Neural cell (in vitro differentiated cells): ENCODE data around the gene IFIT3. TPM values are rescaled to one million over a fixed set of nuclear protein-coding genes. Genes with fewer than 3 reads are reported as not detected.

Experiments used
- H2AFZ ChIP-seq: fragments of 200-600, 300-800 bp; sonication (generic), shearing (Covaris generic); 2 replicates; pipeline ENCODE4 v1.6.0; 2014; ENCODE audit warnings: low read depth, mild to moderate bottlenecking, antibody characterized with exemption, low read length, moderate library complexity
- H3F3A ChIP-seq: fragments of 200-600 bp; shearing (Covaris generic); 2 replicates; pipeline ENCODE4 v1.6.1; 2016; ENCODE audit warnings: mild to moderate bottlenecking, moderate library complexity, mixed read lengths, antibody characterized with exemption, low read length; ENCODE audit not compliant: insufficient read depth, poor library complexity, severe bottlenecking
- H3K27ac ChIP-seq: fragments of 200-600, 300-800 bp; sonication (generic), shearing (Covaris generic); 2 replicates; pipeline ENCODE4 v1.5.1; 2014; ENCODE audit warnings: mild to moderate bottlenecking, low read length, moderate library complexity
- H3K27me3 ChIP-seq: fragments of 300-800, 200-600 bp; sonication (generic), shearing (Covaris generic); 2 replicates; pipeline ENCODE4 v1.6.0; 2014; ENCODE audit warnings: mild to moderate bottlenecking, low read depth, low read length, moderate library complexity; ENCODE audit not compliant: insufficient read depth
- H3K36me3 ChIP-seq: fragments of 300-800, 200-600 bp; sonication (generic), shearing (Covaris generic); 2 replicates; pipeline ENCODE4 v1.5.1; 2014; ENCODE audit warnings: mild to moderate bottlenecking, antibody characterized with exemption, low read length, moderate library complexity; ENCODE audit not compliant: insufficient read depth
- H3K4me2 ChIP-seq: fragments of 300-800, 200-600 bp; sonication (generic), shearing (Covaris generic); 2 replicates; pipeline ENCODE4 v1.6.0; 2014; ENCODE audit warnings: mild to moderate bottlenecking, low read length
- H3K4me3 ChIP-seq: fragments of 300-800, 200-600 bp; sonication (generic), shearing (Covaris generic); 2 replicates; pipeline ENCODE4 v1.5.1; 2014; ENCODE audit warnings: mild to moderate bottlenecking, low read length, moderate library complexity
- H3K79me2 ChIP-seq: fragments of 200-600 bp; shearing (Covaris generic); replicated peaks from 2 replicates; pipeline ENCODE4 v1.6.0; 2014; ENCODE audit warnings: mild to moderate bottlenecking, low read length, moderate library complexity; ENCODE audit not compliant: insufficient read depth
- H3K9ac ChIP-seq: fragments of 300-800, 200-600 bp; sonication (generic), shearing (Covaris generic); 2 replicates; pipeline ENCODE4 v1.6.1; 2016; ENCODE audit warnings: mild to moderate bottlenecking, low read length, mixed read lengths
- H3K9me2 ChIP-seq: fragments of 200-600 bp; shearing (Covaris generic); 2 replicates; pipeline ENCODE4 v1.6.1; 2016; ENCODE audit warnings: mild to moderate bottlenecking, low read length, mixed read lengths; ENCODE audit not compliant: insufficient read depth
- H3K9me3 ChIP-seq: fragments of 200-600, 300-800 bp; sonication (generic), shearing (Covaris generic); 2 replicates; pipeline ENCODE4 v1.6.1; 2016; ENCODE audit warnings: mild to moderate bottlenecking, mixed run types, low read length, moderate library complexity, mixed read lengths
- H4K20me1 ChIP-seq: fragments of 200-600 bp; shearing (Covaris generic); 2 replicates; pipeline ENCODE4 v1.6.1; 2016; ENCODE audit warnings: mild to moderate bottlenecking, mixed run types; ENCODE audit not compliant: insufficient read depth
- EP300 ChIP-seq: fragments of 450-650 bp; conservative IDR thresholded peaks from 2 replicates; pipeline ENCODE4 v1.6.1; 2014; ENCODE audit warnings: antibody characterized with exemption, mild to moderate bottlenecking, moderate library complexity; ENCODE audit not compliant: poor library complexity, severe bottlenecking
- EZH2 ChIP-seq: fragments of 200-600, 300-800 bp; shearing (Covaris generic), sonication (generic); IDR thresholded peaks from 2 replicates; pipeline ENCODE4 v1.6.1; 2014; ENCODE audit warnings: antibody characterized with exemption, low read length, borderline replicate concordance, mild to moderate bottlenecking; ENCODE audit not compliant: insufficient read depth, poor library complexity, severe bottlenecking
- MXI1 ChIP-seq: fragments of 450-650 bp; conservative IDR thresholded peaks from 2 replicates; pipeline ENCODE4 v1.6.1; 2014; ENCODE audit warnings: antibody characterized with exemption, mild to moderate bottlenecking; ENCODE audit not compliant: poor library complexity, severe bottlenecking
- POLR2AphosphoS5 ChIP-seq: IDR thresholded peaks from 2 replicates; pipeline ENCODE4 v1.6.1; 2012
- RAD21 ChIP-seq: fragments of 450-650 bp; conservative IDR thresholded peaks from 2 replicates; pipeline ENCODE4 v1.6.1; 2014; ENCODE audit warnings: antibody characterized with exemption, mild to moderate bottlenecking, moderate library complexity
- SMC3 ChIP-seq: fragments of 450-650 bp; conservative IDR thresholded peaks from 2 replicates; pipeline ENCODE4 v1.6.1; 2014; ENCODE audit warnings: antibody characterized with exemption, mild to moderate bottlenecking, moderate library complexity; ENCODE audit not compliant: poor library complexity
- TAF1 ChIP-seq: IDR thresholded peaks from 2 replicates; pipeline ENCODE4 v1.6.1; 2012; ENCODE audit warnings: low read depth
- polyA plus RNA-seq: library from polyadenylated mRNA; depleted of rRNA; stranded (reverse); fragments of >200 nt; gene quantifications from 2 replicates; pipeline ENCODE4 v1.2.3, GENCODE V29; 2014
- TF ChIP-seq, protein P1 (sequence below): IDR thresholded peaks from 2 replicates; pipeline ENCODE4 v1.6.1; 2012; ENCODE audit warnings: borderline replicate concordance
- TF ChIP-seq, protein P2 (sequence below): fragments of 450-650 bp; IDR thresholded peaks from 2 replicates; pipeline ENCODE4 v1.5.1; 2014; ENCODE audit warnings: antibody characterized with exemption, mild to moderate bottlenecking, moderate library complexity; ENCODE audit not compliant: poor library complexity, severe bottlenecking

The IFIT3 gene
- polyA plus RNA-seq, 1 donor from 2014 or later: 0.24 TPM

DNA sequence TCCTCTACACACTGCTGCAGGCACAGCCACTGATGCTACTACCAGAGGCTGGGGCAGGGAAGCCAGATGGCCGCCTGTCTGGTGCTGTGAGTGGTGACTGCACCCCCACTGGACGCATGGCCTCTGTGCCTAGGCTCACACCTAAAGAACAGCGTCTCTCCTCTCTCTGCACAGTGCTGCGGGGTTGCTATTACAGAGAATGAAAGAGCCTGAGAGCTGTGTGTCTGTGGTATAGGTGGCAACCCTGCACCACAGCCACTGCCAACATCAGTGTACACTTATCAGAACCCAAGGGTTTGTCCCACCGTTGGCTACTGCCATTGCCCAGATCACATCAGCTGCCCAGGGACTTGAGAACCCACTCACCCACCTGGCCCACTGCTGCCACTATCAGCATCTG is 30.0 kb upstream of the IFIT3 start:
- Histone ChIP-seq H2AFZ (no peak overlapping the region), H3K27ac (no peak overlapping the region), H3K9me2 (no peaks in the 10 kb centered on the region), H3K9ac (no peak overlapping the region), H3K36me3 (no peaks in the 10 kb centered on the region), H4K20me1 (no peaks in the 10 kb centered on the region), H3K4me2 (no peak overlapping the region), H3K27me3 (no peaks in the 10 kb centered on the region), H3K4me3 (no peak overlapping the region), H3F3A (no peaks in the 10 kb centered on the region), H3K79me2 (no peaks in the 10 kb centered on the region), H3K9me3 (no peaks in the 10 kb centered on the region)
- TF ChIP-seq EZH2 (no peak), MXI1 (no peak), EP300 (no peak), SMC3 (no peak), TAF1 (no peak), POLR2AphosphoS5 (no peak), RAD21 (no peak)
- TF ChIP-seq, protein P1, sequence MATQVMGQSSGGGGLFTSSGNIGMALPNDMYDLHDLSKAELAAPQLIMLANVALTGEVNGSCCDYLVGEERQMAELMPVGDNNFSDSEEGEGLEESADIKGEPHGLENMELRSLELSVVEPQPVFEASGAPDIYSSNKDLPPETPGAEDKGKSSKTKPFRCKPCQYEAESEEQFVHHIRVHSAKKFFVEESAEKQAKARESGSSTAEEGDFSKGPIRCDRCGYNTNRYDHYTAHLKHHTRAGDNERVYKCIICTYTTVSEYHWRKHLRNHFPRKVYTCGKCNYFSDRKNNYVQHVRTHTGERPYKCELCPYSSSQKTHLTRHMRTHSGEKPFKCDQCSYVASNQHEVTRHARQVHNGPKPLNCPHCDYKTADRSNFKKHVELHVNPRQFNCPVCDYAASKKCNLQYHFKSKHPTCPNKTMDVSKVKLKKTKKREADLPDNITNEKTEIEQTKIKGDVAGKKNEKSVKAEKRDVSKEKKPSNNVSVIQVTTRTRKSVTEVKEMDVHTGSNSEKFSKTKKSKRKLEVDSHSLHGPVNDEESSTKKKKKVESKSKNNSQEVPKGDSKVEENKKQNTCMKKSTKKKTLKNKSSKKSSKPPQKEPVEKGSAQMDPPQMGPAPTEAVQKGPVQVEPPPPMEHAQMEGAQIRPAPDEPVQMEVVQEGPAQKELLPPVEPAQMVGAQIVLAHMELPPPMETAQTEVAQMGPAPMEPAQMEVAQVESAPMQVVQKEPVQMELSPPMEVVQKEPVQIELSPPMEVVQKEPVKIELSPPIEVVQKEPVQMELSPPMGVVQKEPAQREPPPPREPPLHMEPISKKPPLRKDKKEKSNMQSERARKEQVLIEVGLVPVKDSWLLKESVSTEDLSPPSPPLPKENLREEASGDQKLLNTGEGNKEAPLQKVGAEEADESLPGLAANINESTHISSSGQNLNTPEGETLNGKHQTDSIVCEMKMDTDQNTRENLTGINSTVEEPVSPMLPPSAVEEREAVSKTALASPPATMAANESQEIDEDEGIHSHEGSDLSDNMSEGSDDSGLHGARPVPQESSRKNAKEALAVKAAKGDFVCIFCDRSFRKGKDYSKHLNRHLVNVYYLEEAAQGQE: no peak
- TF ChIP-seq, protein P2, sequence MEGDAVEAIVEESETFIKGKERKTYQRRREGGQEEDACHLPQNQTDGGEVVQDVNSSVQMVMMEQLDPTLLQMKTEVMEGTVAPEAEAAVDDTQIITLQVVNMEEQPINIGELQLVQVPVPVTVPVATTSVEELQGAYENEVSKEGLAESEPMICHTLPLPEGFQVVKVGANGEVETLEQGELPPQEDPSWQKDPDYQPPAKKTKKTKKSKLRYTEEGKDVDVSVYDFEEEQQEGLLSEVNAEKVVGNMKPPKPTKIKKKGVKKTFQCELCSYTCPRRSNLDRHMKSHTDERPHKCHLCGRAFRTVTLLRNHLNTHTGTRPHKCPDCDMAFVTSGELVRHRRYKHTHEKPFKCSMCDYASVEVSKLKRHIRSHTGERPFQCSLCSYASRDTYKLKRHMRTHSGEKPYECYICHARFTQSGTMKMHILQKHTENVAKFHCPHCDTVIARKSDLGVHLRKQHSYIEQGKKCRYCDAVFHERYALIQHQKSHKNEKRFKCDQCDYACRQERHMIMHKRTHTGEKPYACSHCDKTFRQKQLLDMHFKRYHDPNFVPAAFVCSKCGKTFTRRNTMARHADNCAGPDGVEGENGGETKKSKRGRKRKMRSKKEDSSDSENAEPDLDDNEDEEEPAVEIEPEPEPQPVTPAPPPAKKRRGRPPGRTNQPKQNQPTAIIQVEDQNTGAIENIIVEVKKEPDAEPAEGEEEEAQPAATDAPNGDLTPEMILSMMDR: no peak

DNA sequence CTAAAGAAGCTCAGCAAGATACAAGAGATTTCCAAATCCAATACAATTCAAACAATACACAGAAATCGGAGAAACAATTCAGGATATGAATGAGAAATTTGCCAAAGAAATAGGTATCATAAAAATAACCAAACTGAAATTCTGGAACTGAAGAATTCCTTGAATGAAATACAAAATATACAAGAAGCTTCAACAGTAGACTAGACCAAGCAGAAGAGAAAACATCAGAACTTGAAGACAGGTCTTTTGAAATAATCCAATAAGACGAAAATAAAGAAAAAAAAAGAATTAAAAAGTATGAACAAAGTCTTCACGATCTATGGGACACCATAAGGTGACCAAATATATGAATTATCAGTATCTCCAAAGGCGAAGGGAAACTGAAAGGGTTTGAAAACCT is 28.8 kb upstream of the IFIT3 start:
- H3K79me2 ChIP-seq: no peaks in the 10 kb centered on the region
- H3K27me3 ChIP-seq: no peaks in the 10 kb centered on the region
- H3K4me2 ChIP-seq: no peak overlapping the region
- H3K27ac ChIP-seq: no peak overlapping the region
- TF ChIP-seq SMC3: no peak
- TF ChIP-seq, protein P1: no peak
- no peak for TF ChIP-seq EZH2
- no peak overlapping the region for H3K4me3 ChIP-seq
- H3K9ac ChIP-seq: no peak overlapping the region
- H3F3A ChIP-seq: no peaks in the 10 kb centered on the region
- no peaks in the 10 kb centered on the region for H3K36me3 ChIP-seq
- no peak overlapping the region for H2AFZ ChIP-seq
- H4K20me1 ChIP-seq: no peaks in the 10 kb centered on the region
- H3K9me2 ChIP-seq: no peaks in the 10 kb centered on the region
- H3K9me3 ChIP-seq: no peaks in the 10 kb centered on the region
